H9 (cell line): Measurements from ENCODE around the gene ARHGAP5. TPM values are rescaled to one million over a fixed set of nuclear protein-coding genes. Genes with fewer than 3 reads are reported as not detected.

Experiments
- DNase-seq: peaks from one replicate; pipeline ENCODE4 v3.0.0-alpha.2; 2017
- H2AFZ ChIP-seq: one replicate; pipeline ENCODE4 v1.6.1; 2013; ENCODE audit warnings: mild to moderate bottlenecking, low read length, control low read depth, moderate library complexity
- H2AK5ac ChIP-seq: 2 replicates; pipeline ENCODE4 v1.6.1; 2013; ENCODE audit warnings: low read length, control low read depth, mixed read lengths; ENCODE audit not compliant: insufficient read length
- H2BK120ac ChIP-seq: one replicate; pipeline ENCODE4 v1.6.1; 2013; ENCODE audit warnings: low read depth, mild to moderate bottlenecking, low read length, control low read depth, inconsistent platforms; ENCODE audit not compliant: poor library complexity, severe bottlenecking
- H2BK12ac ChIP-seq: 2 replicates; pipeline ENCODE4 v1.6.1; 2013; ENCODE audit warnings: low read length, control low read depth, mixed read lengths, low read depth; ENCODE audit not compliant: insufficient read length
- H2BK15ac ChIP-seq: 2 replicates; pipeline ENCODE4 v1.6.1; 2013; ENCODE audit warnings: low read depth, low read length, control low read depth
- H2BK20ac ChIP-seq: one replicate; pipeline ENCODE4 v1.6.1; 2013; ENCODE audit warnings: low read depth, mild to moderate bottlenecking, low read length, control low read depth, inconsistent platforms; ENCODE audit not compliant: poor library complexity, severe bottlenecking
- H2BK5ac ChIP-seq: 2 replicates; pipeline ENCODE4 v1.6.1; 2013; ENCODE audit warnings: low read length, control low read depth, mixed read lengths; ENCODE audit not compliant: insufficient read length
- H3K14ac ChIP-seq: 2 replicates; pipeline ENCODE4 v1.6.1; 2013; ENCODE audit warnings: low read length, control low read depth; ENCODE audit not compliant: insufficient read depth
- H3K18ac ChIP-seq: 2 replicates; pipeline ENCODE4 v1.6.1; 2013; ENCODE audit warnings: low read depth, mild to moderate bottlenecking, mixed read lengths, low read length, control low read depth; ENCODE audit not compliant: insufficient read length
- H3K23ac ChIP-seq: 2 replicates; pipeline ENCODE4 v1.6.1; 2013; ENCODE audit warnings: low read length, control low read depth, mixed read lengths, low read depth; ENCODE audit not compliant: insufficient read length
- H3K23me2 ChIP-seq: 2 replicates; pipeline ENCODE4 v1.6.1; 2013; ENCODE audit warnings: low read depth, mild to moderate bottlenecking, mixed read lengths, low read length, control low read depth; ENCODE audit not compliant: insufficient read length, poor library complexity, severe bottlenecking
- H3K27ac ChIP-seq: 2 replicates; pipeline ENCODE4 v1.5.1; 2013; ENCODE audit warnings: low read length, control low read depth, mixed read lengths, low read depth; ENCODE audit not compliant: insufficient read length
- H3K27me3 ChIP-seq: 2 replicates; pipeline ENCODE4 v1.6.1; 2013; ENCODE audit warnings: low read length, control low read depth, inconsistent platforms; ENCODE audit not compliant: insufficient read depth
- H3K4ac ChIP-seq: 2 replicates; pipeline ENCODE4 v1.6.1; 2013; ENCODE audit warnings: low read depth, mild to moderate bottlenecking, control low read depth, inconsistent platforms, low read length, moderate library complexity
- H3K4me1 ChIP-seq: 2 replicates; pipeline ENCODE4 v1.6.1; 2013; ENCODE audit warnings: low read length, control low read depth, inconsistent platforms; ENCODE audit not compliant: insufficient read depth
- H3K4me2 ChIP-seq: 2 replicates; pipeline ENCODE4 v1.6.1; 2013; ENCODE audit warnings: low read length, control low read depth, mixed read lengths; ENCODE audit not compliant: insufficient read length, insufficient read depth
- H3K56ac ChIP-seq: 2 replicates; pipeline ENCODE4 v1.6.1; 2013; ENCODE audit warnings: low read depth, mild to moderate bottlenecking, mixed read lengths, low read length, control low read depth; ENCODE audit not compliant: insufficient read length
- H3K79me1 ChIP-seq: 2 replicates; pipeline ENCODE4 v1.6.1; 2013; ENCODE audit warnings: low read depth, mild to moderate bottlenecking, moderate library complexity, low read length, control low read depth, inconsistent platforms; ENCODE audit not compliant: insufficient read depth, poor library complexity, severe bottlenecking
- H3K79me2 ChIP-seq: 2 replicates; pipeline ENCODE4 v1.6.1; 2013; ENCODE audit warnings: low read length, control low read depth, inconsistent platforms; ENCODE audit not compliant: insufficient read depth
- H3K9ac ChIP-seq: 2 replicates; pipeline ENCODE4 v1.6.1; 2013; ENCODE audit warnings: low read length, control low read depth, mixed read lengths; ENCODE audit not compliant: insufficient read length; ENCODE audit errors: extremely low read depth
- H3K9me3 ChIP-seq: one replicate; pipeline ENCODE4 v1.6.1; 2013; ENCODE audit warnings: low read depth, low read length, inconsistent platforms; ENCODE audit not compliant: control insufficient read depth
- H3T11ph ChIP-seq: one replicate; pipeline ENCODE4 v1.6.1; 2013; ENCODE audit warnings: mild to moderate bottlenecking, low read length, control low read depth, inconsistent platforms
- H4K20me1 ChIP-seq: one replicate; pipeline ENCODE4 v1.6.1; 2013; ENCODE audit not compliant: control insufficient read depth, insufficient read length, insufficient read depth
- H4K5ac ChIP-seq: 2 replicates; pipeline ENCODE4 v1.6.1; 2013; ENCODE audit warnings: low read depth, mild to moderate bottlenecking, mixed read lengths, low read length, control low read depth; ENCODE audit not compliant: insufficient read length
- H4K8ac ChIP-seq: replicated peaks from 2 replicates; pipeline ENCODE4 v1.6.1; 2013; ENCODE audit warnings: low read length, control low read depth, mixed read lengths, low read depth; ENCODE audit not compliant: insufficient read length
- H4K91ac ChIP-seq: 2 replicates; pipeline ENCODE4 v1.6.1; 2013; ENCODE audit warnings: low read depth, mild to moderate bottlenecking, moderate library complexity, mixed read lengths, low read length, control low read depth; ENCODE audit not compliant: insufficient read length
- H3K27ac Mint-ChIP-seq, 3 experiments: 2 replicates in 2 of 3; 3 replicates in 1 of 3; pipeline ENCODE4 v1.8.0; 2020 to 2021; ENCODE audit warnings: mixed read lengths in 3 of 3, mild to moderate bottlenecking in 1 of 3, moderate library complexity in 1 of 3
- H3K27me3 Mint-ChIP-seq: 2 replicates; pipeline ENCODE4 v1.8.0; 2021; ENCODE audit warnings: low read depth, mild to moderate bottlenecking, moderate library complexity, mixed read lengths
- H3K36me3 Mint-ChIP-seq, 3 experiments: 2 replicates in 2 of 3; 3 replicates in 1 of 3; pipeline ENCODE4 v1.8.0; 2020 to 2021; ENCODE audit warnings: low read depth in 3 of 3, mixed read lengths in 3 of 3; ENCODE audit not compliant: insufficient read depth in 1 of 3
- H3K4me1 Mint-ChIP-seq, 2 experiments: 2 replicates each; pipeline ENCODE4 v1.8.0; 2020; ENCODE audit warnings: mixed read lengths in 2 of 2
- H3K4me3 Mint-ChIP-seq, 2 experiments: 2 replicates in 1 of 2; 3 replicates in 1 of 2; pipeline ENCODE4 v1.8.0; 2020 to 2021; ENCODE audit warnings: mild to moderate bottlenecking in 2 of 2, mixed read lengths in 2 of 2, moderate library complexity in 1 of 2
- H3K9me3 Mint-ChIP-seq, 2 experiments: 2 replicates in 1 of 2; 3 replicates in 1 of 2; pipeline ENCODE4 v1.8.0; 2020; ENCODE audit warnings: mild to moderate bottlenecking in 2 of 2, mixed read lengths in 2 of 2, moderate library complexity in 1 of 2
- WGBS: extraction: QIAGEN DNeasy Blood & Tissue Kit; methylation state at CpG from one replicate; pipeline ENCODE4 v1.1.7; 2013; ENCODE audit warnings: missing lambda C conversion rate, low lambda C conversion rate, mixed read lengths; ENCODE audit not compliant: insufficient read length; ENCODE audit errors: extremely low coverage; 5-methylcytosine and 5-hydroxymethylcytosine counted together
- total RNA-seq: library from RNA; stranded (reverse); gene quantifications from 2 replicates; pipeline ENCODE4 v1.2.1, GENCODE V29; 2021
- TF ChIP-seq, protein P1 (sequence below): fragments of 200-600 bp; sonication (generic); conservative IDR thresholded peaks from 3 replicates; pipeline ENCODE4 v1.8.0; 2021; ENCODE audit warnings: antibody characterized with exemption, mild to moderate bottlenecking

ARHGAP5 gene
- total RNA-seq, 1 experiment from 2014 or later: 73.8 TPM

DNA sequence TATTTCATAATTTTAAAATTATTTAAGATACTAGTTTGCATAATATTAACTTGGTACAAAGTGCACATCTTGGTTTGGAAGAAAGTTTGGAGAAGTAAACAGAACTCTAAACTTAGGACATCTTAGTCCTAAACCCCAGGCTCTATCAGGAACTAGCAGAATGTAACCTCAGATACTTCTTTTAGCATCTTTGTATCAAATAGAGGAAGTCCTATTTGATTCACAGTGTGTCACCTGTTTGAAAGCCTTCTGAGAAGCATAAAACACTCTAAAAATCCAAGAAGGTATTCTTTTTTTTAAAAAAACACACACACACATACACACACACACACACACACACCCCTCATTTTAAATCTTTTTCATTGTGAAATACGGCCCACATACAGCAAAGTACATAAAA lies 112.7 kb downstream of the ARHGAP5 start:
- Mint-ChIP-seq H3K9me3 (peaks cover 8 to 11% of the 10 kb centered on the region in 2 experiments; a peak in 4 of 5 replicates), H3K27ac (no peak overlapping the region), H3K4me3 (no peak overlapping the region), H3K27me3 (peaks cover 2% of the 10 kb centered on the region; the same call in 1 of the 2 replicates), H3K36me3 (no peaks in the 10 kb centered on the region), H3K4me1 (no peaks in the 10 kb centered on the region)
- H2BK15ac ChIP-seq: no peak overlapping the region
- H3K9ac ChIP-seq: no peak overlapping the region
- no peaks in the 10 kb centered on the region for H3K79me2 ChIP-seq
- H3K4me1 ChIP-seq: no peaks in the 10 kb centered on the region
- no peak overlapping the region for H4K91ac ChIP-seq
- H3K27me3 ChIP-seq: no peaks in the 10 kb centered on the region
- no peak overlapping the region for H3K23ac ChIP-seq
- H3K23me2 ChIP-seq: no peaks in the 10 kb centered on the region
- H4K5ac ChIP-seq: no peak overlapping the region
- no peak overlapping the region for H2BK12ac ChIP-seq
- no peak overlapping the region for H3K56ac ChIP-seq
- no peak overlapping the region for H2BK5ac ChIP-seq
- H2AK5ac ChIP-seq: no peak overlapping the region
- no peak overlapping the region for H2BK120ac ChIP-seq
- no peak overlapping the region for H3K18ac ChIP-seq
- H3K14ac ChIP-seq: no peak overlapping the region
- H3K4ac ChIP-seq: no peak overlapping the region
- H3K4me2 ChIP-seq: no peak overlapping the region
- H2BK20ac ChIP-seq: no peak overlapping the region
- no peak overlapping the region for H4K8ac ChIP-seq
- no peak overlapping the region for H2AFZ ChIP-seq
- no peaks in the 10 kb centered on the region for H3K9me3 ChIP-seq
- H3T11ph ChIP-seq: no peak overlapping the region
- DNase-seq: no peak
- H4K20me1 ChIP-seq: no peaks in the 10 kb centered on the region
- WGBS: no CpG with 5 or more reads among the region's 1 CpG
- TF ChIP-seq, protein P1, sequence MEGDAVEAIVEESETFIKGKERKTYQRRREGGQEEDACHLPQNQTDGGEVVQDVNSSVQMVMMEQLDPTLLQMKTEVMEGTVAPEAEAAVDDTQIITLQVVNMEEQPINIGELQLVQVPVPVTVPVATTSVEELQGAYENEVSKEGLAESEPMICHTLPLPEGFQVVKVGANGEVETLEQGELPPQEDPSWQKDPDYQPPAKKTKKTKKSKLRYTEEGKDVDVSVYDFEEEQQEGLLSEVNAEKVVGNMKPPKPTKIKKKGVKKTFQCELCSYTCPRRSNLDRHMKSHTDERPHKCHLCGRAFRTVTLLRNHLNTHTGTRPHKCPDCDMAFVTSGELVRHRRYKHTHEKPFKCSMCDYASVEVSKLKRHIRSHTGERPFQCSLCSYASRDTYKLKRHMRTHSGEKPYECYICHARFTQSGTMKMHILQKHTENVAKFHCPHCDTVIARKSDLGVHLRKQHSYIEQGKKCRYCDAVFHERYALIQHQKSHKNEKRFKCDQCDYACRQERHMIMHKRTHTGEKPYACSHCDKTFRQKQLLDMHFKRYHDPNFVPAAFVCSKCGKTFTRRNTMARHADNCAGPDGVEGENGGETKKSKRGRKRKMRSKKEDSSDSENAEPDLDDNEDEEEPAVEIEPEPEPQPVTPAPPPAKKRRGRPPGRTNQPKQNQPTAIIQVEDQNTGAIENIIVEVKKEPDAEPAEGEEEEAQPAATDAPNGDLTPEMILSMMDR: no peak
- H3K27ac ChIP-seq: no peak overlapping the region
- H3K79me1 ChIP-seq: no peaks in the 10 kb centered on the region
